Epidermal melanocyte (primary cell): Measurements from ENCODE around the gene NFIA.
A peak's percentile ranks its signal among the peaks of the same experiment; 100 is the strongest.
"Not testable (repeated sequence)": the region's sequence is repeated elsewhere in the genome, so short reads cannot be mapped to it uniquely, and the experiment has no call there.

Experiments used
- DNase-seq: peaks from one replicate; pipeline ENCODE4 v3.0.0; 2011; ENCODE audit warnings: low spot score; ENCODE audit not compliant: insufficient read length

Gene NFIA

DNA sequence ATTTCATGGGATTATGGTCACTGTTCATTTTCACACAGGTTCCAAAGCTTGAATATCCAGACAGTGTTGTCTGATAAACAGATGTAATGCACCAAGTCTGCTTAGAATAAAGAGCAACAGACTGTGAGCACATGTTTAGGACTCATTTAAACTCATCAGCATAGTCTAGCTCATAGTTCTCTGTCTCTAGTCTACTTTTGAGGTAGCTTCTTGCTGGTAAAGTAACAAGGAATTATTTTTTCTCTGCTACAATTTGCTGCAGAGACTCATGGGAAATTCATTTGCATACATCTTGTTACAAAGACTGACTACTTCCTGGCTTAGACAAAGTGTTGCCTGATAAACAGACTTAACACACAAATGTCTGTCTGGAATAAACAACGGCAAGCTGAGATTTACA is 187.2 kb downstream of the NFIA start:
- no peak for DNase-seq

- no peak for DNase-seq
These were observed 187.7 kb downstream of the NFIA start for GRCh38 chr1:61270107-61270506.

DNA sequence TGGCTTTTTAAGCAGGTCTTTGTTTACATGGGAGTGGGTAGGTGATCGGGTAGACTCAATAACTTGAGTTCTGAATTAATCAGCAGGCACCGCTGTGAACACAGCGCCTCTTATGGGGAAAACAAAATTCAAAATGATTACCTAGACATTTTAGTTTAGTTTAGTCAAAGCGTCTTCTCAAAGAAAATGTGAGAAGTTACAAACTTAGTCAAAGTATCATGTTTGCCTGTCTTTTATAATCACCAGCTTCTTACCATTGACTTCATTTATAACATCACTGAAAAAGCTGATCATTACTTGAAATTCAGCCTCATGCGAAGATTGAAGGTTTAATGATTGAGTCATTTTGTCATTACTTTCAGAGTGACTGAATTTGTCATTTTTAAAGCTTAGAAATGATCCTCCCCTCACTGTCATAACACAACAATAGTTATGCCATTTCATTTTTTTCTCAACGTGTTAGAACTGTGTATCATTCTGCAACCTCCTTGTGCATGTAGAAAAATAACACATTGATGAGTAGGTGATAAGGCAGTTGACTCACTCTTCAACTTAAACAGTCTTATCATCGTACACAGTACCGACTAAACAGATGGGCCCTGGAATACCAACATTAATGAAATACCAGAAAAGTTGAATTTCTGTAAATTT is 188.5 kb downstream of the NFIA start:
- DNase-seq, result no peak

- DNase-seq, result no peak
These were observed 189.0 kb downstream of the NFIA start for GRCh38 chr1:61271412-61271789.

GRCh38 chr1:61273167-61273705 is 190.9 kb downstream of the NFIA start:
- DNase-seq, result no peak

GRCh38 chr1:61273861-61274260 is 191.5 kb downstream of the NFIA start:
- DNase-seq, result no peak

GRCh38 chr1:61274939-61275338 is 192.6 kb downstream of the NFIA start:
- DNase-seq, result no peak

DNA sequence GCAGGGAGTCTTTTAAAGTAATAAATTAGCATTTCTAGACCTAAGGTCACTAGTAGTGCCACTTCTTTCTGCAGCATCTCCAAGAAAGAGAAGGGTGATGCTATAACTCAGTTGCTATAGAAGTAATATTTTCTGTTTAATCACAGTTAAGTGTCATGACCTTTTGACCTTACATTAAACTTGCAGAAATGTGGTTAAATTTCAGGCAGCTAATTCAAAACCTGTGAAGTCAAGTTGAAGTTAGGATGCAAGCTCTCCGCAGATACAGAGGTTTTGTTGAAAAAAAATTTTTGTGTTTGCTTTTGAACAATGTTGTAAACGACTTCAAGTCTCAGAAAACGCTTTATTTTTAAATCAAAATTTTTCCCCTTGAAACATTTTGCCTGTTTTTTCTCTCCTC is 193.9 kb downstream of the NFIA start:
- no peak for DNase-seq

GRCh38 chr1:61277121-61277690 is 194.8 kb downstream of the NFIA start:
- no peak for DNase-seq

GRCh38 chr1:61278503-61278902 is 196.1 kb downstream of the NFIA start:
- not testable (repeated sequence) for DNase-seq

DNA sequence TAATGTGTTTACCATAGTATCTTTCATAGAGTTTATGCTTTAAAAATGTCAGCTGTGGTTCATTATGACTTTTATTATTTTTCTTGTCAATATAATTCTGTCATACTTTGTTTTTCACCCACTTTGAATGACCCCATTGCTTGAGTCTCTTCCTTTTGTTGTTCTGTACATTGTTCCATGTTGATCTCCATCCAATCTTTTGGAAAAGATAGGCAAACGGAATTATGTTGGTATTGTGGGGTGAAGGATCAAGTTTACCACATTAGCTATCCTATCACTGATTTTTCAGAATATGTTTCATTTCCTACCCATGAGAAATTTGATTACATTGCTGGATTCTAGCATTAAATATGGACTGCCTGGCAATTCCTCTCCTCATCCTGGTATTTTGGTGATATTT is 196.6 kb downstream of the NFIA start:
- no peak for DNase-seq

GRCh38 chr1:61279570-61279969 is 197.2 kb downstream of the NFIA start:
- no peak for DNase-seq

GRCh38 chr1:61280452-61280851 is 198.1 kb downstream of the NFIA start:
- no peak for DNase-seq

- no peak for DNase-seq
These were observed 200.0 kb downstream of the NFIA start for GRCh38 chr1:61282387-61282786.

DNA sequence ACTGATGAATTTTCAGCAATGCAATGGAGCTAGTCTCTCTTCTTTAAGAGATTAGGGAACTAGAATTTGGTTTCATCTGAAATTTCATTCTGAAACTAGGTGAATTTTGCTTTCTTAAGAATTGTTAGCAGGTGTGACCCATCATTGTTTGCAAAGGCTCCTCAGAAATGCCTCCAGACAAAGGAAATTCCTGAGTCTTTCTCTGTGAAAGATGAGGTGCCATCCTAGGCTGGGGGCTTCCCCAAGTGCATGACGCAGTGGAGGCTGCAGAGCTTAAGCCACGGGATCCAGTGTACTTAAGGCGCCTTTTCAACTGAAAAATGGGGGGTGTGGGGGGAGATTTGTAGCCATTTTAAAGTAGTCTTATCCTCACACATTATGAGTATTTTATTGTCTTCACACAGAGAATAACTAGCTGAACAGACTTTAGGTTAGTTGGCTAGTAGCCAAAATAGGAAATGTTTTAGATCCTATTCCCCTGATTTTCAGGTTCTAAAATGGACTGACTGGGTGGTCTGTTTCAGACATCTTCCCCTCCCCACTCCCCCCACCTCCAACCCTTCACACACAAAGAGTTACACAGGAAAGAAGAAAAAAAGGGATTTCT is 202.0 kb downstream of the NFIA start:
- no peak for DNase-seq

GRCh38 chr1:61284936-61285335 is 202.6 kb downstream of the NFIA start:
- DNase-seq, result no peak

- no peak for DNase-seq
These were observed 203.1 kb downstream of the NFIA start for GRCh38 chr1:61285371-61285885.

- peak; percentile 30 for DNase-seq
These were observed 204.7 kb downstream of the NFIA start for GRCh38 chr1:61287014-61287413.

DNA sequence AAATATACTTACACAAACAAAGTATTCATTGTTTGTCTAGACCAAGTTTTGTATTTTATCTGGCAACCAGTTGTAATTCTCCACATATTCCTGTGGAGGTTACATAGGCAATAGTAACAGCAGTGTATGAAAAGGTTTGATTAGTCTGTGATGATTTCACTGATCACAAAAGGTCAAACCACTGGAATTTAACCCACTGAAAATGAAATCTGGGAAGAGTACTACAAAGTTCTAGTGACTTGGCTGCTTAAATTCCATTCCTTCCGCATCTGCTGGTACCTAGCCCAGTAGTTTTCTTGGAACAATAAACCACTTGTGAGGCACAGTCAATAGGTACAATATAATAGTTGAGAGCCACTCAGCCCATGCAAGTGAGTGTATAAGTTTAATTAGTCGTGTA is 205.4 kb downstream of the NFIA start:
- peak; percentile 21 for DNase-seq

GRCh38 chr1:61289232-61290098 is 207.1 kb downstream of the NFIA start:
- no peak for DNase-seq

DNA sequence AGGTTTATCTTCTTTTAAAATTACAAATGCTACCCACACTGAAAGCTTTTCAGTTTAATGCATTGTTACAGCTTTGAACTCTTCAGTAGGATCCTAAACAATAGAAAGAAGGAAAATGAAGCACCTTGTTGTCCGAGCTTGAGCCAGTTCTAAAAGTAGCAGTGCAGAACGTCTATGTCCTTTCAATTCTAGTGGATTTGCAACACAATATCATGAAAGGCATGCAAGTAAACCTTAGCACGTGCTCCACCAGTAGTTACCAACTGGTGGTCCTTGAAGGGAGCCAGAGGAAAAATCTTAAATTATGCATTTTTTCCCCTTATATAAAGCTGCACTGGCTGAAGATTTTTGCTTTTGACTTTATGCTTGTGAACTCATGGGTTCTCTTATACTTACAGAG is 208.2 kb downstream of the NFIA start:
- no peak for DNase-seq

- DNase-seq, result peak; percentile 17
These were observed 210.8 kb downstream of the NFIA start for GRCh38 chr1:61293197-61293596.
